ENCODE data around the gene MYOG. TPM values are rescaled to one million over a fixed set of nuclear protein-coding genes. Genes with fewer than 3 reads are reported as not detected.

MYOG gene
- total and polyA plus RNA-seq, 2 of the 4 experiments (the other 2 are of a cell fraction), result not detected

DNA sequence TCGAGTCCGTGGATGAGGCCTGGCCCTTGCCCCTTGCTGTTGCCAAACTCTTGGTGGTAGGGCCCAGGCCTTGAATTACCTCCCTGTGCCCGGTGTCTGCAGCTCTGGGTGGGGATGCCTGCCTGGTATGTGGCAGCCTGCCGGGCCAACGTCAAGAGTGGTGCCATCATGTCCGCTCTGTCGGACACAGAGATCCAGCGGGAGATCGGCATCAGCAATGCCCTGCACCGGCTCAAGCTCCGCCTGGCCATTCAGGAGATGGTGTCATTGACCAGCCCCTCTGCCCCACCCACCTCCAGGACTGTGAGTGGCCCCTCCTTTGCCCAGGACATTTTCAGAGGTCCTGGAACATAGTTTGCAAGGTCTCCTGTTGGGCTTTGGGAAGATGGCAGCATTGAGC, 25.7 kb downstream of the MYOG start:
- in situ Hi-C loops (cut with MboI; ENCODE audit: low sequenced_read_pairs) (no loop called here), dilution Hi-C loops (cut with HindIII; ENCODE audit: low sequenced_read_pairs, unreplicated experiment) (no loop called here), intact Hi-C loops (cut with micrococcal nuclease) (no loop called here)
- no peaks in the 10 kb centered on the region; the same call in 1 of the 2 replicates for H3K27me3 ChIP-seq (ENCODE audit: control insufficient read depth, insufficient read depth, low read length)
- ATAC-seq (ENCODE audit: low read depth) (no peak), DNase-seq (no peak)
- H3K4me1 ChIP-seq (ENCODE audit: control insufficient read depth, insufficient read depth, low read length), result peaks cover 3% of the 10 kb centered on the region; the same call in 1 of the 2 replicates
- no peak overlapping the region for H4K5ac ChIP-seq (ENCODE audit: low read depth, low read length)
- 95% methylated on average over 6 of the region's 11 CpGs; no CpG with 5 or more reads in 1 of the 2 experiments for WGBS, 2 experiments (ENCODE audit: extremely low coverage in 2 of 2, insufficient read length in 1 of 2)
- H3K4ac ChIP-seq (ENCODE audit: low read depth, low read length), result no peak overlapping the region
- H3K14ac ChIP-seq (replicated peaks; ENCODE audit: low read depth, low read length), result no peak overlapping the region
- no peak overlapping the region for H2BK5ac ChIP-seq (ENCODE audit: low read depth, low read length, poor library complexity, severe bottlenecking)
- ChIA-PET CTCF (no interaction called here), POLR2A (ENCODE audit: unreplicated experiment) (no interaction called here)
- H3K4me3 ChIP-seq (ENCODE audit: insufficient read depth, low read depth, low read length), result no peak overlapping the region
- peaks cover 20% of the 10 kb centered on the region for H3K36me3 ChIP-seq (ENCODE audit: control insufficient read depth, insufficient read depth, low read length)
- no peaks in the 10 kb centered on the region for H3K9me1 ChIP-seq (ENCODE audit: insufficient read depth, low read length)
- no peak overlapping the region for H2AFZ ChIP-seq (replicated peaks; ENCODE audit: low read length, poor library complexity)
- no peak overlapping the region for H2AK9ac ChIP-seq (replicated peaks; ENCODE audit: low read depth, low read length, poor library complexity)
- H2BK20ac ChIP-seq (ENCODE audit: low read depth, low read length), result no peak overlapping the region
- H4K91ac ChIP-seq (ENCODE audit: insufficient read depth, low read depth, low read length), result no peak overlapping the region
- BruUV-seq (replicated peaks), result no TSS peak
- no peak overlapping the region for H3K4me2 ChIP-seq (ENCODE audit: low read depth, low read length)
- H3K27ac ChIP-seq (ENCODE audit: insufficient read depth, low read length), result no peak overlapping the region
- no peaks in the 10 kb centered on the region for H3K9me3 ChIP-seq (ENCODE audit: control insufficient read depth, insufficient read depth, low read length)
- no peak overlapping the region for H3K56ac ChIP-seq (ENCODE audit: extremely low read depth, insufficient read depth, low read length)
- H2BK120ac ChIP-seq (ENCODE audit: low read depth, low read length), result no peak overlapping the region
- no peak overlapping the region for H3K18ac ChIP-seq (ENCODE audit: low read depth, low read length)
- no peak overlapping the region for H2BK15ac ChIP-seq (ENCODE audit: low read depth, low read length)
- TF ChIP-seq SMC3 (IDR thresholded peaks at IDR 0.05; ENCODE audit: low read depth, low read length) (no peak), NFE2L2 (IDR thresholded peaks at IDR 0.05; ENCODE audit: low read depth, low read length) (no peak), MAZ (IDR thresholded peaks at IDR 0.05; ENCODE audit: borderline replicate concordance, low read depth, low read length) (no peak), RAD21 (IDR thresholded peaks at IDR 0.05; ENCODE audit: low read length) (no peak), USF2 (IDR thresholded peaks at IDR 0.05; ENCODE audit: low read depth, low read length) (no peak), FOS (IDR thresholded peaks at IDR 0.05; ENCODE audit: low read depth, low read length) (no peak)
- TF ChIP-seq, protein P1, sequence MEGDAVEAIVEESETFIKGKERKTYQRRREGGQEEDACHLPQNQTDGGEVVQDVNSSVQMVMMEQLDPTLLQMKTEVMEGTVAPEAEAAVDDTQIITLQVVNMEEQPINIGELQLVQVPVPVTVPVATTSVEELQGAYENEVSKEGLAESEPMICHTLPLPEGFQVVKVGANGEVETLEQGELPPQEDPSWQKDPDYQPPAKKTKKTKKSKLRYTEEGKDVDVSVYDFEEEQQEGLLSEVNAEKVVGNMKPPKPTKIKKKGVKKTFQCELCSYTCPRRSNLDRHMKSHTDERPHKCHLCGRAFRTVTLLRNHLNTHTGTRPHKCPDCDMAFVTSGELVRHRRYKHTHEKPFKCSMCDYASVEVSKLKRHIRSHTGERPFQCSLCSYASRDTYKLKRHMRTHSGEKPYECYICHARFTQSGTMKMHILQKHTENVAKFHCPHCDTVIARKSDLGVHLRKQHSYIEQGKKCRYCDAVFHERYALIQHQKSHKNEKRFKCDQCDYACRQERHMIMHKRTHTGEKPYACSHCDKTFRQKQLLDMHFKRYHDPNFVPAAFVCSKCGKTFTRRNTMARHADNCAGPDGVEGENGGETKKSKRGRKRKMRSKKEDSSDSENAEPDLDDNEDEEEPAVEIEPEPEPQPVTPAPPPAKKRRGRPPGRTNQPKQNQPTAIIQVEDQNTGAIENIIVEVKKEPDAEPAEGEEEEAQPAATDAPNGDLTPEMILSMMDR (conservative IDR thresholded peaks at IDR 0.05; ENCODE audit: low read depth, low read length), result no peak
- H3K23ac ChIP-seq (ENCODE audit: low read depth, low read length), result no peak overlapping the region
- H4K8ac ChIP-seq (ENCODE audit: low read depth in 2 of 2, low read length in 2 of 2), result no peak overlapping the region
- H4K20me1 ChIP-seq (ENCODE audit: insufficient read depth, low read length), result no peaks in the 10 kb centered on the region
- no peak overlapping the region for H2AK5ac ChIP-seq (ENCODE audit: low read depth, low read length)
- H3K79me1 ChIP-seq (ENCODE audit: low read depth in 1 of 2, low read length in 2 of 2), result no peaks in the 10 kb centered on the region
- H3K9ac ChIP-seq (ENCODE audit: low read depth, low read length), result no peak overlapping the region

Data from IMR-90 (cell line).